Calu3 (cell line): ENCODE results near the gene A3GALT2. TPM values are rescaled to one million over a fixed set of nuclear protein-coding genes. Genes with fewer than 3 reads are reported as not detected.

Source experiments
- BruUV-seq: library from RNA; stranded (reverse); fragments of 400-500 nt; replicated peaks from 2 replicates; lab custom pipeline; 2021; lab: Mats Ljungman, UMichigan
- CTCF ChIA-PET: fragments of 300-600 bp; sonication (Branson Sonifier 250); formaldehyde crosslinking; loops from one replicate; lab custom pipeline; 2022; ENCODE audit warnings: antibody characterized with exemption; lab: Charles Lee
- DNase-seq: peaks from one replicate; pipeline ENCODE4 v3.0.0; 2022
- H3K27ac Mint-ChIP-seq: one replicate; pipeline ENCODE4 v1.8.0; 2022; ENCODE audit warnings: mixed read lengths; ENCODE audit not compliant: unreplicated experiment
- H3K27me3 Mint-ChIP-seq: one replicate; pipeline ENCODE4 v1.8.0; 2022; ENCODE audit warnings: mixed read lengths; ENCODE audit not compliant: unreplicated experiment
- H3K36me3 Mint-ChIP-seq: one replicate; pipeline ENCODE4 v1.8.0; 2022; ENCODE audit warnings: mild to moderate bottlenecking, moderate library complexity, mixed read lengths; ENCODE audit not compliant: insufficient read depth, unreplicated experiment
- H3K4me1 Mint-ChIP-seq: one replicate; pipeline ENCODE4 v1.8.0; 2022; ENCODE audit warnings: mild to moderate bottlenecking, low read depth, mixed read lengths; ENCODE audit not compliant: unreplicated experiment
- H3K4me3 Mint-ChIP-seq: one replicate; pipeline ENCODE4 v1.8.0; 2022; ENCODE audit warnings: mild to moderate bottlenecking, low read depth, moderate library complexity, mixed read lengths; ENCODE audit not compliant: unreplicated experiment
- H3K9me3 Mint-ChIP-seq: one replicate; pipeline ENCODE4 v1.8.0; 2022; ENCODE audit warnings: low read depth, mixed read lengths; ENCODE audit not compliant: unreplicated experiment
- intact Hi-C: fragments of 100-400 bp; cut with micrococcal nuclease; formaldehyde crosslinking; loops from one replicate; pipeline ENCODE4 v1.10.0; 2022; ENCODE audit not compliant: unreplicated experiment
- total RNA-seq: library from RNA; stranded (reverse); gene quantifications from 2 replicates; pipeline ENCODE4 v1.2.3, GENCODE V29; 2022
- TF ChIP-seq, protein P1 (sequence below): fragments of 200-600 bp; IDR thresholded peaks from one replicate; pipeline ENCODE4 v1.8.0; 2022; ENCODE audit warnings: antibody characterized with exemption; ENCODE audit not compliant: unreplicated experiment

A3GALT2 gene
- total RNA-seq, 1 experiment from 2014 or later, result not detected

DNA sequence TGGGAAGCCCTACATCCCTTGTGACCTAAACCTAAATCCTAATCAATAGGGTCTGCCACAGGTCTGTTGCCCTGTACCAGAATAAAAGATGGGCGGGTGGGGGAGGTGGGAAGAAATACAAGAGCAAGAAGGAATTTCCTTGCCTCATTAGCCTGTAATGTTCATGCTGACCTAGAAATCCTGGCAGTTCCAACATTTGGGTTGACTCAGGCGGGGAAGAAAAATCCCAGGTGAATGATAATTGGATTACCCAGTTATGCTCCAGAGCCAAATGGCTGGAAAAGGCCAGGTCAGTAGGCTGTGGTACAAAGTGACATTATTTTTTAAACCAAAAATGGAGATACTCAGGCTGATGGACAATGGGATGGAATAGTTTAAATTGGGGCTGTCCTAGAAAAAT lies 27.3 kb upstream of the A3GALT2 start:
- DNase-seq, result no peak
- CTCF ChIA-PET, result interaction anchor here (0.6 to 1.6 kb wide), 2 partner anchors 14 to 827 kb away, joined by 3 to 4 read pairs; no protein-coding TSS in a partner anchor
- intact Hi-C loops, result no loop called here
- H3K36me3 Mint-ChIP-seq, result peaks cover 56% of the 10 kb centered on the region
- no peaks in the 10 kb centered on the region for H3K27me3 Mint-ChIP-seq
- BruUV-seq, result TSS peak; percentile 34
- H3K27ac Mint-ChIP-seq, result peak overlapping the region; percentile 81
- peak overlapping the region; percentile 81 for H3K4me3 Mint-ChIP-seq
- TF ChIP-seq, protein P1, sequence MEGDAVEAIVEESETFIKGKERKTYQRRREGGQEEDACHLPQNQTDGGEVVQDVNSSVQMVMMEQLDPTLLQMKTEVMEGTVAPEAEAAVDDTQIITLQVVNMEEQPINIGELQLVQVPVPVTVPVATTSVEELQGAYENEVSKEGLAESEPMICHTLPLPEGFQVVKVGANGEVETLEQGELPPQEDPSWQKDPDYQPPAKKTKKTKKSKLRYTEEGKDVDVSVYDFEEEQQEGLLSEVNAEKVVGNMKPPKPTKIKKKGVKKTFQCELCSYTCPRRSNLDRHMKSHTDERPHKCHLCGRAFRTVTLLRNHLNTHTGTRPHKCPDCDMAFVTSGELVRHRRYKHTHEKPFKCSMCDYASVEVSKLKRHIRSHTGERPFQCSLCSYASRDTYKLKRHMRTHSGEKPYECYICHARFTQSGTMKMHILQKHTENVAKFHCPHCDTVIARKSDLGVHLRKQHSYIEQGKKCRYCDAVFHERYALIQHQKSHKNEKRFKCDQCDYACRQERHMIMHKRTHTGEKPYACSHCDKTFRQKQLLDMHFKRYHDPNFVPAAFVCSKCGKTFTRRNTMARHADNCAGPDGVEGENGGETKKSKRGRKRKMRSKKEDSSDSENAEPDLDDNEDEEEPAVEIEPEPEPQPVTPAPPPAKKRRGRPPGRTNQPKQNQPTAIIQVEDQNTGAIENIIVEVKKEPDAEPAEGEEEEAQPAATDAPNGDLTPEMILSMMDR, result no peak
- H3K4me1 Mint-ChIP-seq, result peaks cover 36% of the 10 kb centered on the region
- no peaks in the 10 kb centered on the region for H3K9me3 Mint-ChIP-seq

DNA sequence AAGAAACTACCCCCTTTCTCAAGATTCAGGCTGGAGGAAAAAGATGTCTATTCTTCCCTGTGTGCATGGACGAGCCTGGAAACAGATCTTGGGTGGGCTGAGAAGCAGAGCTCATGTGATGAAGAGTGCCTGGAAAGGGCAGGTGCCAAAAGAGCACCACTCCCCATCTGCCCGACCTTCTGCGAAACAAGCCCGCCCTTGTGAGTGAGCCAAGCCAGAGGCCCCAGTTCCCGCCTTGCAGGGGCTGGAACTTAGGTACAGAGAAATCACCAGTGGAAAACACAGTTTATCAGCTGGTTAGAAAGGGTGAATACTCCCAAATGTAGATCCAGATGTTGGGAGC lies 26.7 kb upstream of the A3GALT2 start:
- Mint-ChIP-seq H3K9me3 (no peaks in the 10 kb centered on the region), H3K27me3 (no peaks in the 10 kb centered on the region), H3K27ac (peak overlapping the region; percentile 82), H3K36me3 (peaks cover 57% of the 10 kb centered on the region), H3K4me1 (peaks cover 38% of the 10 kb centered on the region), H3K4me3 (peak overlapping the region; percentile 81)
- TF ChIP-seq, protein P1, result no peak
- no peak for DNase-seq
- CTCF ChIA-PET, result interaction anchor here (1.0 to 1.6 kb wide), 2 partner anchors 15 to 52 kb away, joined by 3 to 4 read pairs; no protein-coding TSS in a partner anchor
- BruUV-seq, result no TSS peak
- intact Hi-C loops, result no loop called here

DNA sequence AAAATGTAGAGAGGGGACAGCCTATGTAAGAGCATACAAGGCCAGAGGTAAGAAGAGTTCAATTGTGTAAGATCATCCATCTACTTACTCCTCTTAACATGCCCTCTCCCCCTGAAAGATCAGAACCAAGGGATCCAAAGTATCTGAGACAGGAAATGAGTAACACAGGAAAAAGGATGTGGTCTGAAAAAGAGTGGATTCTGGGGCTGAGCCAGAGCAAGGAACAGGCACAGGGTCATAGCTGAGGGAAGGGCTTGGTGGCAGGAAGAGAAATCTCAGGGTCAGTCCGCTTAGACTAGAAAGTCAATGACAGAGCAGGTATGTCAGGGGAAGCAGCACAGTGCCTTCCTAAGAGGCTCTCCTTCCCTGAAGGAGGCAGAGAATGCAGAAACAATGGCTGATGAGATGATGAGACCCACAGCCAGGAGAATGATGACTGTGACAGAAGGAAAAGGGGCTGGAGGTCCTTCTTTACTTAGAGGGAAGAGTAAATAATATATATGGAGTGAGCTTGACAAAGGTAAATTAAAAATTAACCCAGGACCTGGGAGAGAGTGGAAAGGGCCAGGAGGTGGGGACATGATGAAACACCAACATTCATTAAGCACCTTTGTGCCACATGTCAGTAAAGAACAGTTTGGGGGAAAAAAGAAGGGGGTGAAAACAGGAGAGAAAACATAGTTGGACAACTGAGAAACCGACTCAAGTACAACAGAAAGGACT lies 26.2 kb upstream of the A3GALT2 start:
- peak; percentile 44 for DNase-seq

DNA sequence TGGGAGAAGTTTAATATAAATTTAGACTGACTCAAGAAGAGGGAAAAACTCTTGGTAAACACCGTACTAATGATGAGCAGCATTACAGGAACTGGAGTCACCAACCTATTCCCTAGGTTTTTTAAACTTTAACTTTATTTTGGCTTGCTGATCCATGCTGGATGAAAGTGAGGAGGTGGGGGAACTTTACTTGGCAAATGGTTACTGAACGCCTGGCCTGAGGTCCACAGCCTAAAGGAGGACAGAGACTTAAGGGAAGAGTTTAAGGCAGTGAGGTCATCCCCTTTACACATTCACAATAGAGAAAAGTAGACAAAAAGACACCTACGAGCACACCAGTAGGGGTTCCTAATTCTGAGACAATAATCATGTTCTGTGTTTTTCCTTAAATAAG lies 25.6 kb upstream of the A3GALT2 start:
- H3K36me3 Mint-ChIP-seq, result peaks cover 64% of the 10 kb centered on the region
- CTCF ChIA-PET, result interaction anchor here (1.6 kb wide), 1 partner anchor 16 kb away, joined by 3 read pairs; no protein-coding TSS in a partner anchor
- intact Hi-C loops, result no loop called here
- peak overlapping the region; percentile 82 for H3K27ac Mint-ChIP-seq
- H3K4me1 Mint-ChIP-seq, result peaks cover 44% of the 10 kb centered on the region
- H3K9me3 Mint-ChIP-seq, result no peaks in the 10 kb centered on the region
- no TSS peak for BruUV-seq
- TF ChIP-seq, protein P1, result no peak
- no peaks in the 10 kb centered on the region for H3K27me3 Mint-ChIP-seq
- peak overlapping the region; percentile 81 for H3K4me3 Mint-ChIP-seq
- no peak for DNase-seq

More for the DNA sequence above, 26.2 kb upstream of the A3GALT2 start:
- intact Hi-C loops, result no loop called here
- Mint-ChIP-seq H3K27ac (peak overlapping the region; percentile 82), H3K9me3 (no peaks in the 10 kb centered on the region), H3K4me1 (peaks cover 43% of the 10 kb centered on the region), H3K4me3 (peak overlapping the region; percentile 81), H3K36me3 (peaks cover 63% of the 10 kb centered on the region), H3K27me3 (no peaks in the 10 kb centered on the region)
- TF ChIP-seq, protein P1, result no peak
- CTCF ChIA-PET, result interaction anchor here (1.0 to 1.6 kb wide), 2 partner anchors 15 to 52 kb away, joined by 3 to 4 read pairs; no protein-coding TSS in a partner anchor
- BruUV-seq, result no TSS peak
